Keratinocyte (primary cell): Measurements from ENCODE around the gene BAZ2B. TPM values are rescaled to one million over a fixed set of nuclear protein-coding genes. Genes with fewer than 3 reads are reported as not detected.

Experiments used
- DNase-seq: peaks from one replicate; pipeline ENCODE4 v3.0.0-alpha.2; 2011; ENCODE audit warnings: low read depth, missing footprints, low spot score
- FAIRE-seq: peaks from 2 replicates; lab custom pipeline; 2011; peaks lifted over from hg19 to GRCh38; lab: Jason Lieb, UNC
- H2AFZ ChIP-seq: 2 replicates; pipeline ENCODE4 v1.6.0; 2012; ENCODE audit warnings: low read length, control low read depth, inconsistent platforms; ENCODE audit not compliant: control insufficient read depth
- H3K27ac ChIP-seq: 2 replicates; pipeline ENCODE4 v1.5.1; 2011; ENCODE audit warnings: low read length; ENCODE audit not compliant: control insufficient read depth, insufficient read depth
- H3K27me3 ChIP-seq: 3 replicates; pipeline ENCODE4 v1.6.0; 2011; ENCODE audit warnings: low read length; ENCODE audit not compliant: control insufficient read depth, insufficient read depth; ENCODE audit errors: extremely low read depth
- H3K36me3 ChIP-seq, 2 experiments: 2 replicates in 1 of 2; 3 replicates in 1 of 2; pipeline ENCODE4 v1.5.1; 2011; ENCODE audit warnings: low read length in 2 of 2, mild to moderate bottlenecking in 1 of 2; ENCODE audit not compliant: control insufficient read depth in 2 of 2, insufficient read depth in 2 of 2; ENCODE audit errors: extremely low read depth in 1 of 2
- H3K4me1 ChIP-seq: 3 replicates; pipeline ENCODE4 v1.5.1; 2011; ENCODE audit warnings: low read length; ENCODE audit not compliant: control insufficient read depth, insufficient read depth; ENCODE audit errors: extremely low read depth
- H3K4me2 ChIP-seq: 3 replicates; pipeline ENCODE4 v1.6.0; 2011; ENCODE audit warnings: low read depth, low read length; ENCODE audit not compliant: control insufficient read depth, insufficient read depth; ENCODE audit errors: extremely low read depth
- H3K4me3 ChIP-seq, 3 experiments: fragments of 200-600 bp in 1 of 3; sonication (generic) in 1 of 3; 2 replicates in 2 of 3; 3 replicates in 1 of 3; pipeline ENCODE4 v1.5.1; 2011 to 2016; ENCODE audit warnings: low read length in 3 of 3, mild to moderate bottlenecking in 3 of 3, control low read depth in 2 of 3, inconsistent platforms in 1 of 3, low read depth in 1 of 3, mixed read lengths in 1 of 3, mixed run types in 1 of 3, moderate library complexity in 1 of 3; ENCODE audit not compliant: control insufficient read depth in 2 of 3, insufficient read depth in 2 of 3; ENCODE audit errors: extremely low read depth in 1 of 3
- H3K79me2 ChIP-seq: 2 replicates; pipeline ENCODE4 v1.6.0; 2012; ENCODE audit warnings: low read length; ENCODE audit not compliant: control insufficient read depth, insufficient read depth
- H3K9ac ChIP-seq: 3 replicates; pipeline ENCODE4 v1.6.0; 2011; ENCODE audit warnings: low read length; ENCODE audit not compliant: control insufficient read depth, insufficient read depth; ENCODE audit errors: extremely low read depth
- H3K9me1 ChIP-seq: 3 replicates; pipeline ENCODE4 v1.6.0; 2011; ENCODE audit warnings: low read length; ENCODE audit not compliant: control insufficient read depth, insufficient read depth; ENCODE audit errors: extremely low read depth
- H3K9me3 ChIP-seq: 2 replicates; pipeline ENCODE4 v1.5.1; 2012; ENCODE audit warnings: low read depth, low read length; ENCODE audit not compliant: control insufficient read depth
- H4K20me1 ChIP-seq: 3 replicates; pipeline ENCODE4 v1.6.0; 2011; ENCODE audit warnings: low read length; ENCODE audit not compliant: control insufficient read depth, insufficient read depth; ENCODE audit errors: extremely low read depth
- EZH2 ChIP-seq: IDR thresholded peaks from one replicate; pipeline ENCODE4 v1.6.1; 2012; ENCODE audit warnings: inconsistent platforms, mild to moderate bottlenecking, low read length, moderate library complexity
- dilution Hi-C: fragments of 300-500 bp; cut with MboI; formaldehyde crosslinking; loops from one replicate; pipeline ENCODE4 v1.7.0; 2020; ENCODE audit warnings: low sequenced_read_pairs; ENCODE audit not compliant: extremely low pct_ligation_motif_present
- polyA plus RNA-seq, 5 experiments: library from polyadenylated mRNA; depleted of rRNA in 3 of 5; stranded (reverse) in 3 of 5; stranded (forward) in 1 of 5; unstranded in 1 of 5; fragments of >200 nt; gene quantifications; 1 replicate in 1 of 5; 2 replicates in 3 of 5; 3 replicates in 1 of 5; pipeline versions ENCODE4 v1.2.1 to v1.2.3, GENCODE V29; 2011 to 2012; ENCODE audit warnings: missing spikeins in 2 of 5, low read depth in 1 of 5, low replicate concordance in 1 of 5
- TF ChIP-seq, protein P1 (sequence below), 3 experiments: IDR thresholded peaks in 1 of 3; conservative IDR thresholded peaks in 1 of 3; optimal IDR thresholded peaks in 1 of 3; 2 replicates in 2 of 3; 3 replicates in 1 of 3; pipeline versions ENCODE3 to v1.5.1; 2011; ENCODE audit warnings: low read length in 3 of 3, mild to moderate bottlenecking in 3 of 3, moderate library complexity in 2 of 3, control low read depth in 1 of 3, inconsistent platforms in 1 of 3; ENCODE audit not compliant: insufficient read depth in 2 of 3; ENCODE audit errors: extremely low read depth in 1 of 3

The BAZ2B gene
- polyA plus RNA-seq, 1 donor (not counting 4 experiments of a cell fraction or from before 2014, with no cell fraction given): 27.0 TPM

DNA sequence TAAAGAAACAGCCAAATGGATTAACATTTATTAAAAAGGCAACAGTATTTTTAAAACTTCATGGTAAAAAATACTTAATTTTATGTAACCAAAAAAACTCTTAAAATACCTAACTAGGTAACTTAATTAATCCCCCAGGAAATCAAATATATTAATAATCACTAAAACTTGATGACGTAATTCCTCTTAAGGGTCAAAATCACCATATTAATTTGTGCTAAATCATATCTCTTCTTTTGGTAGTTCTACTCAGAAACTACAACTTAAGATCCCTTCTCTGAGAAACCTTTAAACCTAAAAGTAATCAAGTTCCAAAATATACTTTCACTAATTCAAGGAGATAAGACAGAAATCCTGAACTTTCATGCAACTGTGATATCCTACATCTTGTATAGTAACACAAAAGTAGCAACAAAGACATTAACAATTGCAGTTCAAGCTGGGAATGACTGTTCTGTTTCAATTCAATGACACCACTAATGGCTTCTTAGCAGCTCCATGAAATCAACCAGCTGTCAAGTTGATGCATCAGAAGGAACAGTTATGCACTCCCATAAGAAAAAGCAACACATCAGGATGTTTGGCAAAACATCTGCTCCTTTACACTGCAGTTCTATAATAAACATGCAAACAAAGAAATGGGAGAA lies 4.0 kb downstream of the BAZ2B start:
- peaks cover 25% of the 10 kb centered on the region for H3K4me1 ChIP-seq
- DNase-seq (no peak), FAIRE-seq (peak; percentile 77)
- no peaks in the 10 kb centered on the region for H4K20me1 ChIP-seq
- peaks cover 43% of the 10 kb centered on the region for H3K79me2 ChIP-seq
- H3K9ac ChIP-seq: no peak overlapping the region
- no peaks in the 10 kb centered on the region for H3K9me1 ChIP-seq
- peak overlapping the region; percentile 89 for H3K4me2 ChIP-seq
- no peaks in the 10 kb centered on the region for H3K9me3 ChIP-seq
- dilution Hi-C loops: loop anchor here (25.0 kb wide), 1 partner anchor 100 kb away; the partner anchor contains the start of gene MARCHF7
- no peak overlapping the region for H3K4me3 ChIP-seq
- H3K27ac ChIP-seq: no peak overlapping the region
- H3K27me3 ChIP-seq: no peaks in the 10 kb centered on the region
- TF ChIP-seq, protein P1, sequence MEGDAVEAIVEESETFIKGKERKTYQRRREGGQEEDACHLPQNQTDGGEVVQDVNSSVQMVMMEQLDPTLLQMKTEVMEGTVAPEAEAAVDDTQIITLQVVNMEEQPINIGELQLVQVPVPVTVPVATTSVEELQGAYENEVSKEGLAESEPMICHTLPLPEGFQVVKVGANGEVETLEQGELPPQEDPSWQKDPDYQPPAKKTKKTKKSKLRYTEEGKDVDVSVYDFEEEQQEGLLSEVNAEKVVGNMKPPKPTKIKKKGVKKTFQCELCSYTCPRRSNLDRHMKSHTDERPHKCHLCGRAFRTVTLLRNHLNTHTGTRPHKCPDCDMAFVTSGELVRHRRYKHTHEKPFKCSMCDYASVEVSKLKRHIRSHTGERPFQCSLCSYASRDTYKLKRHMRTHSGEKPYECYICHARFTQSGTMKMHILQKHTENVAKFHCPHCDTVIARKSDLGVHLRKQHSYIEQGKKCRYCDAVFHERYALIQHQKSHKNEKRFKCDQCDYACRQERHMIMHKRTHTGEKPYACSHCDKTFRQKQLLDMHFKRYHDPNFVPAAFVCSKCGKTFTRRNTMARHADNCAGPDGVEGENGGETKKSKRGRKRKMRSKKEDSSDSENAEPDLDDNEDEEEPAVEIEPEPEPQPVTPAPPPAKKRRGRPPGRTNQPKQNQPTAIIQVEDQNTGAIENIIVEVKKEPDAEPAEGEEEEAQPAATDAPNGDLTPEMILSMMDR (optimal IDR thresholded peaks at IDR 0.05 in 1 of 3, IDR thresholded peaks at IDR 0.05 in 1 of 3, conservative IDR thresholded peaks at IDR 0.05 in 1 of 3; ENCODE audit: extremely low read depth in 1 of 3, insufficient read depth in 2 of 3, low read length in 3 of 3): no peak
- no peak for TF ChIP-seq EZH2
- no peak overlapping the region for H2AFZ ChIP-seq
- peaks cover 0 to 2% of the 10 kb centered on the region in 2 experiments for H3K36me3 ChIP-seq

DNA sequence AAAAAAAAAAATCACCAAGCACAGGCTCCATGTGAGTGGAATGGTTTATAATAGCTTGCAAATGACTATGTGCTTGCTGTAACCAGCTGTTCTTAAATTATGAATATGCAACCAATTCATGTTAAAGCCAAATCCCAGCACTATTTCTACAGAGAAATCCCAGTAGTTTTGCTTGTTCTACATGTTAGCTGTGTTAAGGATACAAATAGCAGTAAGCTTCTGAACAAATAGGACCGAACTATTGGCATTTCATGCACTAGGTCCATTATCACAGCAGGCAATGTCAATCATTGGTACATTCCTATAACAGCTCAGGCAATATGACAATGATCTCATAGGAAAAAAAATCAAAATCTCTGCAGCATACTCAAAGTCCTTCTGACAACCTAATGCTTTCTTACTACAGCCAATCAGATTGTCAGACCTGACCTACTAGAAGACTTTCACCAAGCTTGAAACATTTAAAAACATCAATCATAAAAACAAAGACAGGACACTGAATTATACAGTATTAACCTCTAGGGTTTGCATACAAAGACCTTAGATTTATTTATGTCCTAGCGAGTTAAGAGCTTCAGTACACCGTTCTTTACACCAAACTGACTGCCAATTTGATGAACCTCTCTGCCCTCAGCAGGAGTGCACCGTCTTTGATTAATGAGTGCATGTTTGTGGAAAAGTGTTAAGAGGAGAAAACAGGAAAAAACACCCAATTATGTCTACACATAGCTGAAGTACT lies 6.4 kb downstream of the BAZ2B start:
- Histone ChIP-seq H4K20me1 (no peaks in the 10 kb centered on the region), H2AFZ (no peak overlapping the region), H3K9me1 (no peaks in the 10 kb centered on the region), H3K79me2 (peaks cover 54% of the 10 kb centered on the region), H3K4me3 (no peak overlapping the region), H3K27me3 (no peaks in the 10 kb centered on the region), H3K36me3 (peaks cover 0 to 2% of the 10 kb centered on the region in 2 experiments), H3K9ac (no peak overlapping the region), H3K4me2 (peak overlapping the region; percentile 5), H3K4me1 (peaks cover 31% of the 10 kb centered on the region), H3K27ac (no peak overlapping the region), H3K9me3 (no peaks in the 10 kb centered on the region)
- DNase-seq: no peak
- no peak for TF ChIP-seq EZH2
- TF ChIP-seq, protein P1 (optimal IDR thresholded peaks at IDR 0.05 in 1 of 3, IDR thresholded peaks at IDR 0.05 in 1 of 3, conservative IDR thresholded peaks at IDR 0.05 in 1 of 3; ENCODE audit: extremely low read depth in 1 of 3, insufficient read depth in 2 of 3, low read length in 3 of 3): no peak
- dilution Hi-C loops: loop anchor here (25.0 kb wide), 1 partner anchor 102 kb away; the partner anchor contains the start of gene MARCHF7
- peak; percentile 82 for FAIRE-seq
